ENCODE data around the gene BUB1.

BUB1 gene

DNA sequence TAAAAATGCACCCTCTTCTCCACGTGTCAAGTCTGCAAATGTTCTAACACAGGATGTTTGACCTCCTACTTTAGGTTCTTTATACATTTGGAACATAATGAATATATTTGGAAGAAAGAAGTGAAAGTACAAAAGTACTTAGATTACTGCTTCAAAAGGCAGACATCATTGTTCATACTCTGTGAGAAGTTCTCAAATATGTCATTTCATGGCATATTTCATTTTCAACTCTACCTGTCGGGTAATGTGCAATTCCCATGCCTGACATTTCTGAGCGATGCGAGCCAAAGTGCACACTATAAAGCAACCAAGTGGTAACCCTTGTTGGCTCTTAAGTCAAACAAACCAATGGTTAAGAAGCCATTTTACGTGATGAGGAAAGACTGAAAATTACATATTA is 7.0 kb downstream of the BUB1 start:
- DNase-seq (ENCODE audit: low read depth in 2 of 2) = no peak
- TF ChIP-seq, protein P1, sequence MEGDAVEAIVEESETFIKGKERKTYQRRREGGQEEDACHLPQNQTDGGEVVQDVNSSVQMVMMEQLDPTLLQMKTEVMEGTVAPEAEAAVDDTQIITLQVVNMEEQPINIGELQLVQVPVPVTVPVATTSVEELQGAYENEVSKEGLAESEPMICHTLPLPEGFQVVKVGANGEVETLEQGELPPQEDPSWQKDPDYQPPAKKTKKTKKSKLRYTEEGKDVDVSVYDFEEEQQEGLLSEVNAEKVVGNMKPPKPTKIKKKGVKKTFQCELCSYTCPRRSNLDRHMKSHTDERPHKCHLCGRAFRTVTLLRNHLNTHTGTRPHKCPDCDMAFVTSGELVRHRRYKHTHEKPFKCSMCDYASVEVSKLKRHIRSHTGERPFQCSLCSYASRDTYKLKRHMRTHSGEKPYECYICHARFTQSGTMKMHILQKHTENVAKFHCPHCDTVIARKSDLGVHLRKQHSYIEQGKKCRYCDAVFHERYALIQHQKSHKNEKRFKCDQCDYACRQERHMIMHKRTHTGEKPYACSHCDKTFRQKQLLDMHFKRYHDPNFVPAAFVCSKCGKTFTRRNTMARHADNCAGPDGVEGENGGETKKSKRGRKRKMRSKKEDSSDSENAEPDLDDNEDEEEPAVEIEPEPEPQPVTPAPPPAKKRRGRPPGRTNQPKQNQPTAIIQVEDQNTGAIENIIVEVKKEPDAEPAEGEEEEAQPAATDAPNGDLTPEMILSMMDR (IDR thresholded peaks at IDR 0.05; ENCODE audit: low read depth, low read length) = no peak
- H3K4me3 ChIP-seq (replicated peaks in 1 of 2; ENCODE audit: low read depth in 2 of 2, low read length in 2 of 2) = no peak overlapping the region

DNA sequence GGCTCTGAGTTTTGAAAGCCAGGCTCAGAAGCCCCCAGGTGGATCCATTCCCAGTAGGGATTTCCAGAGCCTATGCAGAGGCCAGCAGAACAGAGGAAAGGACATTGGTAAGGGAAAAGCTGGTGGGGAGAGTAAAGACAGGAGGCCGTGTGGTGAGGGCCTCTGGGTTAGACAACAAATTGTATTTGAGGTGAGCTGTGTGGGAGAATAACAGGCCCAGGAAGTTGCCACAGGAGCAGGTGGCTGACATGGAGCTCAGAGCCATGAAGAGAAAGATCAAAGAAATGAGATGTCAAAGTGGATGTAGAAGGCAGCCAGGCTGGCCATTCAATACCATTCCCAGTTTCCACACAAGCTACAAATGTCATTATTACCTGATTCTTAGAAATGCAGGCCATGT is 8.8 kb downstream of the BUB1 start:
- H3K4me3 ChIP-seq (replicated peaks in 1 of 2; ENCODE audit: low read depth in 2 of 2, low read length in 2 of 2) = no peak overlapping the region
- DNase-seq (ENCODE audit: low read depth in 2 of 2) = no peak
- TF ChIP-seq, protein P1 (IDR thresholded peaks at IDR 0.05; ENCODE audit: low read depth, low read length) = no peak

DNA sequence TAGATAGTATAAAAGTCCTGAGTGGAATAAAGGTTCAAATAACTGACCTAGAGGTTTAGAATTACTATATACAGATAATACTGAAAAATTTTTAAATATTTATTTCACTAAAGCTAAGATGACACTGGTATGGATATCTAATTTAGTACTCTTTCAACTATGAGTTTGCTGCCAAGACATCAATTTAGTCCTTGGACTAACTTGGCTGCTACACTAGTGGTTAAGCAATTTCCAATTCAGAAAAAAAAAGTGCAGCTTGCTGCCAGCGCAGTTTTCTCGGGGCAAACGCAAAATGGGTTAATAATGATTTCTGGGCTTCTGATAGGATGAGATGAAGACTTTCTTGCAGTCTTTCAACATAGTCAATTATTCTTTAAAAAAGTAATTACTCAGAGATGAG is 10.8 kb downstream of the BUB1 start:
- TF ChIP-seq, protein P1 (IDR thresholded peaks at IDR 0.05; ENCODE audit: low read depth, low read length) = no peak
- no peak overlapping the region for H3K4me3 ChIP-seq (replicated peaks in 1 of 2; ENCODE audit: low read depth in 2 of 2, low read length in 2 of 2)
- no peak for DNase-seq (ENCODE audit: low read depth in 2 of 2)

DNA sequence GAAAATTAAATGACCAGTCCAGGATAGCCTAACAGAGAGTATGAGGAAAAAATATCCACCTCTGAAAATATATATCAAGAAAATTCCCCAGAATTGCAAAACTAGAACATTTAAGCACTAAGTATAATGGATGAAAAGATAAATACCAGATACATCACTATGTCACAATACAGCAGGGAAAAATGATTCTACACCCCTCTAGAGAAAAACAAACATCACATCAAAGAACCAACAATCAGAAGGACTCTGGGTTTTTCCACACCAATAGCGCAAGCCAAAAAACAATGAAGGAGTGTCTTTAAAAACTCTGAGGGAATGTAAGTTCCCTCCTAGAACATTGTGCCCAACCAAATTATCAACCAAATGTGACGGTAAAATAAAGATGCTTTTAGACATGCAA is 13.7 kb downstream of the BUB1 start:
- no peak for DNase-seq (ENCODE audit: low read depth in 2 of 2)
- TF ChIP-seq, protein P1 (IDR thresholded peaks at IDR 0.05; ENCODE audit: low read depth, low read length) = no peak
- H3K4me3 ChIP-seq (replicated peaks in 1 of 2; ENCODE audit: low read depth in 2 of 2, low read length in 2 of 2) = no peak overlapping the region

DNA sequence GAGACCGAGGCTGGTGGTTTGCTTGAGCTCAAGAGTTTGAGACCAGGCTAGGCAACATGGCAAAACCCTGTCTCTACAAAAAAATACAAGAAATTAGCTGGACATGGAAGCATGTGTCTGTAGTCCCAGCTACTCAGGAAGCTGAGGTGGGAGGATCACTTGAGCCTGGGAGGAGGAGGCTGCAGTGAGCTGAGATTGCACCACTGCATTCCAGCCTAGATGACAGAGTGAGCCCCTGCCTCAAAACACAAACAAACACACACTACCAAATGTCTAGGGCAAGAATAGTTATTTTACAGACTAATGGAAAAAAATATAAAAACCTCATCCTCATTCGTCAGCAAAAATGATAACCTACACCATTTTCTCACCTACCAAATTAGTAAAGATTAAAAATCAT is 15.3 kb downstream of the BUB1 start:
- no peak overlapping the region for H3K4me3 ChIP-seq (replicated peaks in 1 of 2; ENCODE audit: low read depth in 2 of 2, low read length in 2 of 2)
- peak; percentile 20 to 29 for DNase-seq (ENCODE audit: low read depth in 2 of 2)

DNA sequence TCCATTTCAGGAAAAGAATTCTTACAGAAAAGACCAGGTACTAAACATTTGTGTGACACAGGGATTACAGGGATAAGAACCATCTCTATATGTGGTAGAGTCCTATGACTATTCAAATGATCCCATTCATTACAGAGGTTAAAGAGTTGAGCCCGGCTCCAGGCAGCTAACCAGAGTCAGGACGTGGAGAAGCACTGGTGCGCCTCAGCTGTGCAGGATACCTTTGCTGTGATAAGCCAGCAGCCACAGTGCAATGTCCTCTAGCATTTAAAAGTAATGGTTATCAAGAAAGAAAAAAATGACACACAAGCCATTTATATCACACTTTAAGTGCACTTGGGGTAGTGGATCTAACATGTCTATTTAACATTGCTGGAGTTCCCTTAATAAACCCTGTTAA is 17.3 kb downstream of the BUB1 start:
- DNase-seq (ENCODE audit: low read depth in 2 of 2) = no peak
- H3K4me3 ChIP-seq (replicated peaks in 1 of 2; ENCODE audit: low read depth in 2 of 2, low read length in 2 of 2) = no peak overlapping the region
- TF ChIP-seq, protein P1 (IDR thresholded peaks at IDR 0.05; ENCODE audit: low read depth, low read length) = no peak

More for the DNA sequence above, 15.3 kb downstream of the BUB1 start:
- TF ChIP-seq, protein P1 (IDR thresholded peaks at IDR 0.05; ENCODE audit: low read depth, low read length) = no peak

DNA sequence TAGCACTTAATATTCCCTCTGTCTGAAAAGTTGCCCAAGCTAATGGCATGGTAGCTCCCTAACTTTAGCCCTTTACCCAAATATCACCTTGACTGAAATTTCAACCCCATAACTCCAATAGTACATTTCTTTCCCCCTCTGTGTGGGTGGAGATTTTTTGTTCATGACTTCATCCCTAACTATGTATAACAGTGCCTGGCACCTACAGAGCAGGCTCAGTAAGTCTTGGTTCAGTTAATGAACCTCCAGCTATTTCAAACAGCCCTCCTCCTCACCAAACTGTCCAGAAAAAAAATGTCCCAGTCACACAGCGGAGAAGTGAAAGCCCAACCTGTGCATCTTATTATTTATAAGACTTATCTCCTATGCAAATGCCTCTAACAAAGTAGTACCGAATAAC is 18.6 kb downstream of the BUB1 start:
- H3K4me3 ChIP-seq (replicated peaks in 1 of 2; ENCODE audit: low read depth in 2 of 2, low read length in 2 of 2) = no peak overlapping the region
- no peak for DNase-seq (ENCODE audit: low read depth in 2 of 2)
- TF ChIP-seq, protein P1 (IDR thresholded peaks at IDR 0.05; ENCODE audit: low read depth, low read length) = no peak
